ENCODE data around the gene SCNM1.

DNA sequence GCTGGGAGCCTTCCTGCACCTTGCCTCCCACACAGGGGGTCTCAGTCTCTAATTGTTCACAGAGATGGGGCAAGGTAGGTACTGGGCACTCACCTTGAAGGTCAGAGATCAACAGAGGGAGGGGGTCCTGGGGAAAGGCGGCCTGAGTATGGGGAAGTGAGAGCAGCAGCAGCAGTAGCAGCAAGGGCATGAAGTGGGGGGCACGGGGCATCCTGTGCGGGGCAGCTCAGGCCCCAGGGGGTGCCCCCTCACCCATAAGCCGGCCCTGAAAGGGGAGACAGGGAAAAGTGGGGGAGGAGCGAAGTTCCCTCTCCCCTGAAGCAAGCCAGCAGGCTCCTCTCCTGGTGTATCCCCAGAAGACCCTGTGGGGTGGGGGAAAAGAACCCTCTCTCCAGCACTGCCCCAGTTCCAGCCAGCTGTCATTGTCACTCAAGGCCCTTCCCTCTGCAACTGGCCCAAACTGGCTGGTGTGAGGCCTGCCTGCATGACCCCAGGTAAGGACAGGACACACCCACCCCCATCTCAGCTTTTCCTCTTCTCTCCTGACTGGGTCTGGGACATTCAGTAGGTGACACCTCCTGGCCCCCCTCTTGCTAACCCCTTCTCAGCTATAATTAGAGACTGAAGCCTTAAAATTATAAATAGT is 23.4 kb upstream of the SCNM1 start:
- TF ChIP-seq, protein P1, sequence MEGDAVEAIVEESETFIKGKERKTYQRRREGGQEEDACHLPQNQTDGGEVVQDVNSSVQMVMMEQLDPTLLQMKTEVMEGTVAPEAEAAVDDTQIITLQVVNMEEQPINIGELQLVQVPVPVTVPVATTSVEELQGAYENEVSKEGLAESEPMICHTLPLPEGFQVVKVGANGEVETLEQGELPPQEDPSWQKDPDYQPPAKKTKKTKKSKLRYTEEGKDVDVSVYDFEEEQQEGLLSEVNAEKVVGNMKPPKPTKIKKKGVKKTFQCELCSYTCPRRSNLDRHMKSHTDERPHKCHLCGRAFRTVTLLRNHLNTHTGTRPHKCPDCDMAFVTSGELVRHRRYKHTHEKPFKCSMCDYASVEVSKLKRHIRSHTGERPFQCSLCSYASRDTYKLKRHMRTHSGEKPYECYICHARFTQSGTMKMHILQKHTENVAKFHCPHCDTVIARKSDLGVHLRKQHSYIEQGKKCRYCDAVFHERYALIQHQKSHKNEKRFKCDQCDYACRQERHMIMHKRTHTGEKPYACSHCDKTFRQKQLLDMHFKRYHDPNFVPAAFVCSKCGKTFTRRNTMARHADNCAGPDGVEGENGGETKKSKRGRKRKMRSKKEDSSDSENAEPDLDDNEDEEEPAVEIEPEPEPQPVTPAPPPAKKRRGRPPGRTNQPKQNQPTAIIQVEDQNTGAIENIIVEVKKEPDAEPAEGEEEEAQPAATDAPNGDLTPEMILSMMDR (IDR thresholded peaks at IDR 0.05), result no peak
- no peak for TF ChIP-seq POLR2A (IDR thresholded peaks at IDR 0.05; ENCODE audit: low read depth)

All from esophagus muscularis mucosa (tissue), 3 donors.